GM12864 (cell line): ENCODE measurements around the gene MARCHF3.
"Not testable (repeated sequence)": the region's sequence is repeated elsewhere in the genome, so short reads cannot be mapped to it uniquely, and the experiment has no call there.

ENCODE experiments used
- DNase-seq: peaks from one replicate; pipeline ENCODE4 v3.0.0-alpha.2; 2011; ENCODE audit warnings: low read depth
- H3K4me3 ChIP-seq: 2 replicates; pipeline ENCODE4 v1.5.1; 2011; ENCODE audit warnings: mild to moderate bottlenecking, low read depth, low read length, control low read depth
- CTCF ChIP-seq: IDR thresholded peaks from 2 replicates; pipeline ENCODE4 v1.5.1; 2011; ENCODE audit warnings: low read depth, mild to moderate bottlenecking, moderate library complexity, low read length, control low read depth, inconsistent platforms; ENCODE audit errors: missing control alignments

Gene MARCHF3

GRCh38 chr5:126863402-126863801 lies 167.0 kb downstream of the MARCHF3 start:
- TF ChIP-seq CTCF = no peak
- H3K4me3 ChIP-seq = no peak overlapping the region
- no peak for DNase-seq

GRCh38 chr5:126858441-126858840 lies 171.9 kb downstream of the MARCHF3 start:
- DNase-seq = no peak
- no peak overlapping the region for H3K4me3 ChIP-seq
- no peak for TF ChIP-seq CTCF

GRCh38 chr5:126857472-126858410 lies 172.6 kb downstream of the MARCHF3 start:
- no peak for DNase-seq
- no peak overlapping the region for H3K4me3 ChIP-seq
- TF ChIP-seq CTCF = no peak

- H3K4me3 ChIP-seq = no peak overlapping the region
- TF ChIP-seq CTCF = no peak
- no peak for DNase-seq
Observed at GRCh38 chr5:126855266-126855665, 175.1 kb downstream of the MARCHF3 start.

GRCh38 chr5:126854526-126855110 lies 175.7 kb downstream of the MARCHF3 start:
- TF ChIP-seq CTCF = no peak
- DNase-seq = no peak
- no peak overlapping the region for H3K4me3 ChIP-seq

GRCh38 chr5:126853541-126854307 lies 176.6 kb downstream of the MARCHF3 start:
- not testable (repeated sequence) for DNase-seq, H3K4me3 ChIP-seq

- TF ChIP-seq CTCF = no peak
- no peak for DNase-seq
- no peak overlapping the region for H3K4me3 ChIP-seq
Observed at GRCh38 chr5:126852841-126853271, 177.5 kb downstream of the MARCHF3 start.
